ENCODE measurements around the gene GRK4.

The GRK4 gene

DNA sequence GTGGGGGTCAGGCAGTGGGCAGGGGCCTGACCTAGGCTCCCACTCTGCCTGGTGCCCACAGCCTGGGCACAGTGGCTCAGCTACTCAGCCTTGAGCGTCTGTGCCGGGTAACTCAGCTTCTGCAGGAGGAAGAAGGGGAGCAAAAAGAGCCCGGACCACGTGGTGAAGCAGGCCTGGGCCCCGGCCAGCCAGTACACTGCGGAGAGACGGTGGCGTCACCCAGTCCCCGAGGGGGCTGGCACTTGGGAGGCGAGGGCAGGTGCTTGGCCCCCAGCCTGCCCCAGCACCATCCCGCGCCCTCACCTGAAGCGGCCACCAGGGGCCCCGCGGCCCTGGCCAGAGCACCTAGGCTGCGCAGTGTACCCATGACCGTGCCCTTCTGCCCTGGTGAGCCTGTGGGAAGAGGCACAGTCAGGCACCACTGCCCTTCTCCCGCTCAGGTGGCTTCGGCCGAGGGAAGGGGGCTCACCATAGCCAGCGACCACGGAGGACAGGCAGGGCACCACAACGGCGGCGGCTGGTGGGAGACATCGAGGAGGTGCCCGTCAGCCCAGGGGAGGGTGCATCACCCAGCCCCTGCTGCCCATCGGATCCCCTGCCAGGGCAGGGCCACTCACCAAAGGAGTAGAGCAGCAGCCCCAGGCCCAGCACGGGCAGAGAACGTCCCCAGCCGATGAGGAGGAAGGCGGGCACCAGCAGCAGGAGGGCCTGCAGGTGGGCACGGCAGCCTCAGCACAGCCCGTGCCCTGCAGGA is 32.4 kb upstream of the GRK4 start:
- H3K4me1 ChIP-seq (ENCODE audit: low read length), result peaks cover 33% of the 10 kb centered on the region
- peaks cover 16% of the 10 kb centered on the region for H3K79me2 ChIP-seq (ENCODE audit: low read length)
- no peaks in the 10 kb centered on the region for H3K9me3 ChIP-seq (ENCODE audit: insufficient read depth, low read length)
- peaks cover 22% of the 10 kb centered on the region for H3K36me3 ChIP-seq (replicated peaks; ENCODE audit: low read depth, low read length)
- H3K4me2 ChIP-seq (ENCODE audit: low read length), result peak overlapping the region; percentile 85
- H3K9ac ChIP-seq (ENCODE audit: low read length), result peak overlapping the region; percentile 59; the same call in 1 of the 2 replicates
- no peaks in the 10 kb centered on the region for H4K20me1 ChIP-seq (ENCODE audit: insufficient read depth, low read length)
- H3K4me3 ChIP-seq (ENCODE audit: low read length), result peak overlapping the region; percentile 56; the same call in 1 of the 2 replicates
- H2AFZ ChIP-seq (ENCODE audit: low read depth, low read length), result no peak overlapping the region
- no peaks in the 10 kb centered on the region for H3K27me3 ChIP-seq (ENCODE audit: low read depth, low read length)
- no peak for TF ChIP-seq EZH2phosphoT487 (IDR thresholded peaks at IDR 0.05; ENCODE audit: low read depth)
- TF ChIP-seq, protein P1, sequence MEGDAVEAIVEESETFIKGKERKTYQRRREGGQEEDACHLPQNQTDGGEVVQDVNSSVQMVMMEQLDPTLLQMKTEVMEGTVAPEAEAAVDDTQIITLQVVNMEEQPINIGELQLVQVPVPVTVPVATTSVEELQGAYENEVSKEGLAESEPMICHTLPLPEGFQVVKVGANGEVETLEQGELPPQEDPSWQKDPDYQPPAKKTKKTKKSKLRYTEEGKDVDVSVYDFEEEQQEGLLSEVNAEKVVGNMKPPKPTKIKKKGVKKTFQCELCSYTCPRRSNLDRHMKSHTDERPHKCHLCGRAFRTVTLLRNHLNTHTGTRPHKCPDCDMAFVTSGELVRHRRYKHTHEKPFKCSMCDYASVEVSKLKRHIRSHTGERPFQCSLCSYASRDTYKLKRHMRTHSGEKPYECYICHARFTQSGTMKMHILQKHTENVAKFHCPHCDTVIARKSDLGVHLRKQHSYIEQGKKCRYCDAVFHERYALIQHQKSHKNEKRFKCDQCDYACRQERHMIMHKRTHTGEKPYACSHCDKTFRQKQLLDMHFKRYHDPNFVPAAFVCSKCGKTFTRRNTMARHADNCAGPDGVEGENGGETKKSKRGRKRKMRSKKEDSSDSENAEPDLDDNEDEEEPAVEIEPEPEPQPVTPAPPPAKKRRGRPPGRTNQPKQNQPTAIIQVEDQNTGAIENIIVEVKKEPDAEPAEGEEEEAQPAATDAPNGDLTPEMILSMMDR (IDR thresholded peaks at IDR 0.05; ENCODE audit: low read depth, low read length), result no peak
- H3K27ac ChIP-seq (ENCODE audit: low read length), result peak overlapping the region; percentile 73

DNA sequence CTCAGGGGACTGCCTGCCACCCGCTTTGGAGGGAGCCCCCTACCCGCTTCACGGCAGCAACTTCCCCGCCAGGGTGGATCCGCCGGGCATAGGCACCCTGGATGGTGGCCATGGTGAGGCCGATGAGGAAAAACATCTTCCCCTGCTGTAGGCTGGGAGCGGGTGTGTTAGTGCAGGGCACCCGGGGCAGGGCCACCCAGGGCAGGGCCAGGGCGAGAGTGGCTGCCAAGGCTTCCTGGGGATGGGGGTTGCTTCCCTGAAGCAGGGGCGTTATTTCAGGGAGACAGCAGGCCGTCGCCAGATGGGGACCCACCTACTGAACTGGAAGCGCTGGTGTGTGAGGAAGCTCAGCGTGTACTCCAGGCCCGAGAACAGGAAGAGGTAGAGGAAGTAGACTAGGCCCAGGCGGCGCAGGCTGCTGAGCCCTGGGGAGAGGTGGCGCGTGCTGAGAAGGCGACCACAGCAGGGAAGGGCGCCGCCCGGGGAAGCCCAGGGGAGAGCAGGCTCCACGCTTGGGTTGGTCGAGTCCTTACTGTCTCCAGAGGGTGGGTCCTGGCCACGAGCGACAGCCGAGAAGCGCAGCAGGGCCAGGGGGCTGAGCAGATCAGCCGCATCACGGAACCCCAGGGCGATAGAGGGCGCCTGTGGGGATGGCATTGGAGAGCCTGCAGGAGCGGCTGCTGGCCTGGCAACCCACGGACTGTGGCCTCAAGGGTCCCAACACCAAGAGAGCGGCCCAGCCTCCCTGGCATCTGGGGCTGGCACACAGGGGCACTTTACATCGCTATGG is 31.7 kb upstream of the GRK4 start:
- Histone ChIP-seq H3K9me3 (ENCODE audit: insufficient read depth, low read length) (no peaks in the 10 kb centered on the region), H3K36me3 (replicated peaks; ENCODE audit: low read depth, low read length) (peaks cover 26% of the 10 kb centered on the region), H3K4me2 (ENCODE audit: low read length) (peak overlapping the region; percentile 85), H3K27ac (ENCODE audit: low read length) (peak overlapping the region; percentile 73), H3K4me3 (ENCODE audit: low read length) (peak overlapping the region; percentile 56), H4K20me1 (ENCODE audit: insufficient read depth, low read length) (peaks cover 5% of the 10 kb centered on the region), H3K4me1 (ENCODE audit: low read length) (peaks cover 40% of the 10 kb centered on the region), H3K27me3 (ENCODE audit: low read depth, low read length) (no peaks in the 10 kb centered on the region), H3K9ac (ENCODE audit: low read length) (peak overlapping the region; percentile 59), H2AFZ (ENCODE audit: low read depth, low read length) (no peak overlapping the region), H3K79me2 (ENCODE audit: low read length) (peaks cover 16% of the 10 kb centered on the region)
- TF ChIP-seq, protein P1 (IDR thresholded peaks at IDR 0.05; ENCODE audit: low read depth, low read length), result peak; percentile 62; the same call in 1 of the 2 replicates
- TF ChIP-seq EZH2phosphoT487 (IDR thresholded peaks at IDR 0.05; ENCODE audit: low read depth), result no peak

DNA sequence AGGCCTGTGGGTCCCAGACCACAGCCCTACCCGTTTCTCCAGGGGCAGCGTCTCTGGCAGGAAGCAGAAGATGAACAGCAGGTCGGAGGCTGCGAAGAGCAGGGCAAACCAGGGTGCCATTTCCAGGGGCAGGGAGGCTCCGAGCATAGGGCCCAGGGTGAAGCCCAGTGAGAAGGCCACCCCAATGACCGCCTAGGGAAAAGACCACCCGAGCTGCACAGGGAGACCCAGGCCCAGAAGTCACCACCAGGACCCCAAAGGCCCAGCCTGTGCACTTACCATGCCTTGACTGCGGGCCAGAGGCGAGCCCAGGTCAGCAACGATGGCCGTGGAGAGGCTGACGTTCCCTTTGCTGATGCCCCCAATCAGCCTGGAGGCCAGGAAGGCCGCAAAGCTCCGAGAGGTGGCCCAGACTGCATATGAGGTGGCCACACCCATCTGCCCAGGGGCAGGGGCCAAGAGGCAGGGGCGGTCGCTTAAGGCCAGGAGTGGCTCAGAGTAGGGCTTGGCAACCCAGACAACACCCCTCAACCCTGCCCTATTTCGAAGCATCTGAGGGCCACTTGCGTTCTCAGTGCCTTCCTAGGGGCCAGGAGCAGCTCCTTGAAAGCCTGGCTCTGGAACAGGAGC is 30.9 kb upstream of the GRK4 start:
- H3K4me2 ChIP-seq (ENCODE audit: low read length), result peak overlapping the region; percentile 85
- no peaks in the 10 kb centered on the region for H3K27me3 ChIP-seq (ENCODE audit: low read depth, low read length)
- peaks cover 16% of the 10 kb centered on the region for H3K79me2 ChIP-seq (ENCODE audit: low read length)
- H2AFZ ChIP-seq (ENCODE audit: low read depth, low read length), result no peak overlapping the region
- H4K20me1 ChIP-seq (ENCODE audit: insufficient read depth, low read length), result peaks cover 13% of the 10 kb centered on the region
- H3K27ac ChIP-seq (ENCODE audit: low read length), result peak overlapping the region; percentile 73
- H3K36me3 ChIP-seq (replicated peaks; ENCODE audit: low read depth, low read length), result peaks cover 22% of the 10 kb centered on the region
- peak overlapping the region; percentile 85 for H3K4me3 ChIP-seq (ENCODE audit: low read length)
- H3K4me1 ChIP-seq (ENCODE audit: low read length), result peaks cover 48% of the 10 kb centered on the region
- H3K9me3 ChIP-seq (ENCODE audit: insufficient read depth, low read length), result no peaks in the 10 kb centered on the region
- TF ChIP-seq EZH2phosphoT487 (IDR thresholded peaks at IDR 0.05; ENCODE audit: low read depth), result no peak
- TF ChIP-seq, protein P1 (IDR thresholded peaks at IDR 0.05; ENCODE audit: low read depth, low read length), result no peak
- peak overlapping the region; percentile 59; the same call in 1 of the 2 replicates for H3K9ac ChIP-seq (ENCODE audit: low read length)
